T follicular helper cell (primary cell): Measurements from ENCODE around the gene SYNPR.

ENCODE experiments used
- DNase-seq: peaks from one replicate; pipeline ENCODE4 v3.0.0-alpha.2; 2020; ENCODE audit warnings: low read depth

Gene SYNPR

DNA sequence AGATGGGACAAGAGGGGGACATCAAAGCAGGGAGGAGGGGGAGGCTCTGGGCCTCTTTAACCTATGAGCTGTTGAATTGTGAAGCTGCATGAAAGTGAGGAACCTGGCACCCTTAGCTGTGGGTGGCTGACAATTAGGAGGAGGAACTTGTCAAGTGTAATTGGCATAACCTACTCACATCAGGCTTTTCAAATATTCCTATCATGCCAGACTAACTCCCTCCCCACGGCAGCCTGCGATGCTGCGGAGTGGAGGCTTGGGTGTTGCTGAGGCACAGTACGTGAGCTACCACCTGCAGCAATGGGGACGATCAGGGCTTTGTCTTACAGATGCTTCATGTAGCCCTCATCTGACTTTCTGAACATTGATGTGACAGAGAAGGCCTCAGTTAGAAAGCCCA, 193.7 kb downstream of the SYNPR start:
- DNase-seq = no peak

DNA sequence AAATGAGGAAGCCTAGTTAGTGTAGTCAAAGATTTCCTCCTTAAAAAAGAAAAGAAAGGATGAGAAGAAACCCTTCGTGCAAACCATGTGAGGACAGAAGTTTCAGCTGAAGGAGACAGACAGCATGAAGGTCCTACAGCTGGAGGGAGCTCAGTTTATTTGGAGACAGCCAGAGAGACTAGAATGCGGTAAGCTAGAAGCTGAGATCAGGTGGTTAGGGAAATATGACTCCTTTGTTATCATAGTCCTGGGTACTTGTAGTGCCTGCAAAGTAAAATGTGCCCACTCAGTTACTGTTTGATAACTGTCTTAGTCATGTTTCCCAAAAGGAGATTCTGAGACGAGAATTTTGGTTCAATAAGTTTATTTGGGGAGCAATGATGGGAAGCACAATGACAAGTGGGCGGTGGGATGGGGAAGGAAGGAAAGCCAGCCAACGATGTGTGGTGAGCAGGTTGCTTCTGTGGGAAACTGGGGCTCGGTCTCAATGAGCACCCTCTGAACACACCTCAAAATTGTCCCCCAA, 195.6 kb downstream of the SYNPR start:
- no peak for DNase-seq

DNA sequence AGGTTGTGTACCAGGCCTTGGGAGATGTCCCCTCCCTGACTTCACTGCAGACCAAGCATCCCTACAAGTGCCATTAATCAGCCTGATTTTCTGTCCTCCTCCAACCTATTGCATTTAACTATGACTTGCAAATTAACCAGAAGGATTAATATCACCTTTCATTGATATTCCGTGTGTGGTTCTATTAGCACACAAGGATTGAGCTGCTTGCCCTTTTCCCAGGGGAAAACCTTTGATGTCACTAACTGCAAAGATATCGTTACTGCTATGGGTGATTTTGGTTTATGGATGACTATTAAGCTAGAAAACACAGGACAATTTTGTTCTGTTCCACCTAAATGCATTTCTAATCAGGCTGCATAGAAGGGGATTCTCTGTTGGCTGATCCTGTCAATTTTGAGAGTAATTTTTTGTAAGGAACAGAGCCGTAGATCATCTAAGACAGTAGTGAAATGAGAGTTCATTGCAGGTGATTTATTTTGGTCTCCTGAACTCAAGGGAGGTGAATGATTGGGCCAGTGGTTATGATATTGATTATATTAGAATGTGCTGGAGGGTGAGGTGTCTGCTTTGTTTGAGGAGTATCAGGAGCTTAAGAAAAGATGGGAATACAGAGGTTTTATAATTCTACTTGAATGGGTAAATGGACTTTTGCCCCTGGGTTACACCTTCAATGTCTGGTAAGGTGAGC, 196.9 kb downstream of the SYNPR start:
- DNase-seq = no peak

DNA sequence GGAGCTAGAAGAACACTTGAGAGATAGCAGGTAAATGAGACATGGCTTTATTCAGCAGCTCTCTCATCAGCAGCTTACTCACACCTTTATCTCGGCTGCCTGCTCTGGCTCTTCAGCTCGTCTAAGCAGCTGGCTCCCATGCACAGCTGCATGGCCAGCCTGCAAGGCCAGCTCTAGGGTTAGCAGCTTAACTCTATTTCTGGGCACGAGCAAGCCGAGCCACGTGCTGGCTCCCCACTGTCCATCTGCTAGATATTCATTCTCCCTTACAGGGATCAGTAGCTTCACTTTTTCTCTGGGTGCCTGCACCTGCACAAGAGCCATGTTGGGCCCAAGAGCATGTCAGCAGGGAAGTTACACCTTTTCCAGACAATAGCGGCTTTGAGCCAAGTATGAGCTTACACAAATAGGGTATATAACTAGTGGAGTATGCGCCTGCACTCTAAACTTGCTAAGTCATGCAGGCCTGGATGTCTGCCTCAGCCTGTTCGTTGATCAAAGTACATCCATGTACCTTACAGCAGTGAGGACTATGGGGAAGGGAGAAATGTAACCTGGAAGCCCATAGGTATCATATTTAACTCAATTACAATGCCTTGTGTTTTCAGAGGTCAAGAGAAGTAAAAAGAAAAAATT, 199.5 kb downstream of the SYNPR start:
- no peak for DNase-seq

DNA sequence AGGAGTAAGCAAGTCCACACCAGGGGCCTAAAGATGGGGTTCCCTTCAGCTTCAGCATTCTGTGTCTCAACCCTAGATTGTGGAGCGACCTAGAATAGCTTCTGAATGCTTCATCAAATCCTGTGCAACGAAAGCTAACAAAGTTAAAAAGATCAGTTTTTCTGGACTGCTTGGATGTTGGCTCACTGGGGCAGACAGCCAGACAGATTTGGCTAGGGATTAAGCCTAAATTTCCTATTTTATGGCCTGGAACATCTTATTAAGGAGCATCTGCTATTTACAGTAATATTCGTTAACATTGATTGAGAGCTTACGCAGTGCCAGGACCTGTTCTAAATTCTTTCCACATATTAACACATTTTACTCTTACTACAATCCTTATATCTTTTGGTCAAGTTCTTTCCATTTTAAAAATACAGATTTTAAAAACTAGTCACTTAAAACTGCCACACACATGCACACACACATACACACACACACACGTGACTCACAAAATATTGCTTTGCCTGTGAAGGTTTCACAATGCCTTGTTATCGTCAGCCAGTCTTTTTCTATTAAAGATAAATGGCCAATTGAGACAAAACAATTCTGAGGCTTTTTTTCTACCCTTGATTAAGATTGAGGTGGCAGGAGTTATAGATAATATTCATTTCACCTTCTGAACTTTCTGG, 201.0 kb downstream of the SYNPR start:
- DNase-seq = no peak

DNA sequence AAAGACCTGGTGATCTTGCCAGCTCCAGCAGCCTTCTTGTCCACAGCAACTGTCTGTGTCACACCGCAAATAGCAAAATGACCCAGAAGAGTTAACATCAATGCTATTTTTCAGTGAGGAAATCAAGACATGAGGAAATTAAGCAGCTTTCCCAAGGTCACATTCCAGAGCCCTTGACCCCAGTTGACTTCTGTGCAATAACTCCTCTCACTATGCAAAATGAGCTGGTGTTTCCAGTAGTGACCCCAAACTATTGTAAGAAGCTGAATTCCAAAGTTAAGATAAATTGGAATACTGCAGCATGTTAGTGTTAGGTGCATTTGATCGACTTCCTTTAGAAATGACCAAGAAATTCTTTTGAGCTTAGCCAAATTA, 201.5 kb downstream of the SYNPR start:
- no peak for DNase-seq

DNA sequence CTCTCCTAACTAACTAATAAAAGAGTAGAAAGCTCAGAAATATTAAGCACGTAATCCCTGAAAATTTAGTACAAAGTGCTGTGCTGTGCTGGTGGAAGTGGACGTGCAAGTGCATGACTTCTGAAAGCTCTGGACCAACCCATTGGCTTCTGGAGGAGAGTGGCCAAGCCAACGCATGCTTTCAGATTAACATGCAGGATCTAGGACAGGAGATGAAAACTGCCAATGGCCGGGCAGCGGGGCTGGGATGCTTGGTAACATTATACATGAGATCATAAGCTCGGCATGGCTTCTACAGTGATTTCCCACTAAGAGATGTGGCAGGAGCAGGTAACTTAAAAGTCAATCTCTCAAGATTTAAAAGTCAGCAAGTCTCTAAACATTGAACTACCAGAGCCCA, 203.5 kb downstream of the SYNPR start:
- no peak for DNase-seq

DNA sequence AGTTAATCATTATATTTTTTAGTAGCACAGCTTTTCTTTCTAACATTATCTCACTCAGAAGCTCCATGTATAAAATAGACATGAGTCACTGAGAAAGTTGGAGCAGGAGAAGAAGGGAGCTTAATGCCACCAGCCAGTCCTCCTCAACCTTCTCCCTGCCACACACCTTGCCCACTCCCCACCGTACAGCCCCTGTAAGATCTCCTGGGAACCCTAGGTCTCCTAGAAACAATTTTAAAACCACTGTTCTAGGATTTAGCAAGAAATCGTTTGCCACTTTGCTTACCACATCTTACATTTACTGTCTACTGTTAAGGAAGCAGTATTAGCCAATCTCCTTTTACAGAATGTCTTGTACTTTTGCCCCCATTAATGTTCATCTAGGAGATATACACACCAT, 204.2 kb downstream of the SYNPR start:
- no peak for DNase-seq

DNA sequence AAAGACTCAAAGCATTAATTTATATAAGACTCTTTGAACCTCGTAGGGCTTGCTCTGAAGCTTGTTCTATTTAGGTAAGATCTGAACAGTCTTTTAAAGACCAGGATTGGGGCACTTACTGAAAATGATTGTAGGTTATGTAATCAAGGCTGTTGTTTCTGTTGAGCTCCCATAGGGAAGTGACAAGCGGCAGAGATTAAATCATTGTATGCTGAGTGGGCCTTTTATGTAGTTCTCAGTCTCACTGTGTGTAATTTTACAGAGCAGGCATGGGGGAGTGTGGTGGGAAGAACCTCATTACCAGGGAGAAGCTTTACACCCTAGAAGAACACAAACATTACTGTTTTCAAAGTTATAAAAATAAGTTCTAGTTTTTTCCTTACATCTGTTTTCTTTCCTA, 214.4 kb downstream of the SYNPR start:
- no peak for DNase-seq

DNA sequence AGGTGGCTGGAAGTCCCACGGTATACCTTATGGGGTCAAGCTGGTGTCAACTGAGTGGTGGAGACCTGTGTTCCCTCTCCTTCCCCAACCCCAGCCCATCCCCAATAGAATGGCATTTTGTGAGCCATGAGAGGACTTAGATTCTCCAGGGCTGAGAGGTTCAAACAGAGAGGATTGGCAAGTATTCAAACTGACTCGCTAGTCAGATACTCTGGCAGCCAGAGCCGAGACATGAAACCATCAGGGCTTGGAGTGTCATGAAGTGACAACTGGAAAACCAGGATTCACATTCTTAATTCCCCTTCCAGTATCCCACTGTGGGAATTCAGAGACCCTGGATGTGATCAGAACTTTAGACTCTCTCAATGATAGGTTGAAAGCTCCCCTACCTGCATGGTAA, 215.0 kb downstream of the SYNPR start:
- DNase-seq = no peak

DNA sequence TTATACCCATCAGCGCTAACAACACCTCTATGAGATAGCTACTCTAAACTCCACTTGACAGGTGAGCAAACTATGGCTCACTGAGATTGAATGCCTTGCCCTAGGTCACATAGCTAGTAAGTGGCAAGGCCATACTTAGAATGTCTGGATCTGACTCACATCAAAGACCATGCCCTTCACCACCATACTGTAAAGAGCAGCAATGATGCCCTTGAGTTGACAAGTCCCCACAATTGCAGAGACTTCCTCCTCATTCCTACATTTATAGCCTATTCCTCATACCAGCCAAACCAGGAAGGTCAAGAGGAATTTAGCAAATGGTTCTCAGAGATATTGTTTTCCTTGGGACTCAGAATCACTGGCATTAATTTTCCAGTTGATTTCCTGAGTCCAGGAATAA, 216.5 kb downstream of the SYNPR start:
- no peak for DNase-seq

DNA sequence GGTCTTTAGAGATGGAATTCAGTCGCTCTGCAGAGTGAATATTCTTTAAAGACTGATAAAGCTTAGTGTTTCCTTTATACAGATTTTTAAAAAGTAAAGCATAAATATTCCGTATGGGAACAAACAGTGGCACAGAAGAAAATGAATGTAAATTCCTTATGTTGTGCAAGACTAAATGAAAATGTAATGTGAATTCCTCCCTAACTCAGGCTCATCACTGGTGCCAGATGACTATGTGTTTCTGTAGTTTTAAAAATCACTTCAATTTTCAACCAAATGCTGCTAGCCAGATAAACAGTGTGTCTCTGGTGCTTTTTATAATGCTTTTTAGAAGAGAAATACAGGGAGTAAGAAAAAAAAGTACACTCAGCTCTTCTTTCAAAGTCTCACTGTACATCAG, 219.5 kb downstream of the SYNPR start:
- no peak for DNase-seq

DNA sequence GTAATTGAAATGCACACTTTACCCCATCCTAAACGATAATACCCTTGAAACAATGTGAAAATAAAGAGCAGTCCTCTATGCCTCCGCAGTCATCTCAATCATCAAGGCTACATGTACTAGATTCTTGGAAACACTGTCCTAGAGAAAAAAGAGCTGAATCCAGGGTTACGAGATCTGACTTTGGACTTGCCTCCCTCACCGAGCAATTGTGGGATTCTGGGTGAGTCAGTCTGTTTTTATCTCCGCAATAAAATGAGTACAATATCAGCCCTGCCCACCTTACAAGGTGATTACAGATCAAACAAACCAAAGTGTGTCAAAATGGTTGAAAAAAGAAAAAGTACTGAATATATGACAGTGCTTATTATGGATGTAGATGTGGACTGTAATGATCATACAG, 222.1 kb downstream of the SYNPR start:
- no peak for DNase-seq

DNA sequence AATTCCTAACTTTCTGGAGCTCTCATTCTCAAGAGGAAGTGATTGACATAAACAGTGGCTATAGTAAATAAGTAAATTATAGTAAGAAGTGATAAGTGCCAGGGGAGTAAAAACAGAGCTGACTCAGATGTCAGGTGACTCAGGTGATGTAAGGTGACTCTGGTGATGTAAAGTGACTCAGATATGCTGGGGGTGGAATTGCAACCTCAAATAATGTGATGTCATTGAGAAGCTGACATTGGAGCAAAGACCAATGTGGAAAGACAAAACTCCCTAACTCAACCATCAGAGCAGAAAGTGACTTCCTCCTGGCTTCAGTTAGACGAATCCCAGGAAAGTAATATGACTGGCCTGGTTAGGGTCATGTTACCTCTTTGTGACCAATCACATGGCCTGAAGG, 230.2 kb downstream of the SYNPR start:
- DNase-seq = no peak

DNA sequence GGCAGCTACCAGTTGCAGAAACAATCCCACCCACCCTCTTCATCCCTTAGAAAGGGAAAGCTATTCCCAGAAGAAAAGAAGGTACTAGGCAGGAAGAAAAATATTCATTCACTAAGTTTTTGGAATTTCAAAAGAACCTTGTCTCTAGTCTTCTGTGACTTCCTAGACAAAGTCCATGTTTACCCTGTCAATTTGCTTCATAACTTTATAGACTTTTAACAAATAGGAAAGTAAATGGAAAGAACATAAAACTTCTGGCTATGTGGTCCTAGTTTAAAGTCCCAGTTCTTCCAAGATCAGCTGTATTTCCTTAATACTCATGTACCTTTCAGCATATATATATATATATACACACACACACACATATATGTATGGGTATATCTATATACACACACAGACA, 230.7 kb downstream of the SYNPR start:
- no peak for DNase-seq

DNA sequence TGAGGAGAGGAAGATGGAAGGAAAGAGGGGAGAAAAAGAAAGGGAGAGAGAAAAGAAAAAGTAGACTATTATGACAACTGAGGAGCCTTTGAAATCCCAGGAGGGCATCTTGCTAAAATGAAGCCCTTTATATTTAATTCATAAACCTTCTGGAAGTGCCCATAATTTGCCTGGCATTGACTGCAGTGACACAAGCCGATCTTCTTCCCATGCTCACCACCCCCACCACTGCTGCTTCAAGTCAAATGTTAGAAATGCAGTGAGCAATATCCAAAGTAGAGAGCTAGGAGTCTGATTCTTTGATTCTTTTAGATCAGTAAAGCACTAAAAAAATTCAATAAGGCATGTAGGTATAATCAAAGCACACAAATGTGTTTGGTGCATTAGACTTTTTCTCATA, 235.7 kb downstream of the SYNPR start:
- DNase-seq = no peak

DNA sequence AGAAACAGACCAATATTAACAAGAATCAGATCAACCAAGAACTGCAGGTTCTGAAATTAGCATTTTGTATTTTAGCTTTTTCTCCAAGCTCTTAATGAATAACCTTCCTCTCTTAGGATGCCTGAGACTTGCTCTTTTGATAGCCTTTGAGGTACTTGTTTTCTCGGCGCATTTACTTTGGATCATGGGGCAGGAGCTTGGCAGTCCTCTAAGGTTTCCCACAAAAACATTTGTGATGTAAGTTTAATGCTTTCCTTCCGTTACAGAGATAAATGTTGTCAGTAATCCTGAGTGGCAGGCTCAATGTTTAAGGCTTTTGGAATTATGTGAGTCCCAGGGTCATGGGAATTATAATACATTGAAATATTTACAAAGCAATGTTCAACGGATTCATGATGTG, 236.6 kb downstream of the SYNPR start:
- no peak for DNase-seq

DNA sequence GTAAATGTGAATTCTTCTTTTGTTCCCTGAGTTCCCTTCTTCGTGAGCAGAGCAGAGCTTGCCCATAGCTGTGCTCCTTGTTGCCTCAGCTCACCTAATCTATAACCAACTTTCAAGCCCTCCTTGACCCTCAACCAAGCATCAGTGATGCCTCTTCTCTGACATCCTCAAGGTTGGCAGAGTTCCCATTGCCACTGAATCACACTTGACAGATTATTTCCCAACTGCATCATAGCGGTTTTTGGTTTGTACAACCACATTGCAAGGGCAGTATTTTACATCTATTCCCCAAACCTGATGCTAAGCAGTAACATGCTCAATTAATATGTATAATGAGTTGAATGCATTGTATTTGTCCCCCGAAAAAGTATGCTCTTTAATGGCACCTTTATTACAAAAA, 241.3 kb downstream of the SYNPR start:
- DNase-seq = no peak

DNA sequence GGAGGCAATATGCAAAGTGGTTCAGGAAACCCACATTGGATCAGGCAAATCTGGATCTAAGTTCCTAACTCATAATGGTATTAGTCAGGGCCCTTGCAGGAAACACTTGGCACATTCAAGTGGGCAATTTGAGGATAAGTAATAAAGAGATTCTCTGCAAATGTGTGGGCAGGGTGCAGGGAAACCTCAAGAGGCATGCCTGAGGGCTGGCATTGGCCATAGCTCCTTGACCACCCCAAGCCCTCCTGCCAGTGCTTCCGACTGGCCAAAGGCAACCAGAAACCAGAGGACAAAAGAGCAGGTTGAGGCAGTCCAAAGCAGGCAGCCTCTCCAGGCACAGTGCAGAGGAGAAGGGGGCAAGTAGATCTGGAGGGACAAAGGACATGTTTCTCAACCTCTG, 243.5 kb downstream of the SYNPR start:
- no peak for DNase-seq

DNA sequence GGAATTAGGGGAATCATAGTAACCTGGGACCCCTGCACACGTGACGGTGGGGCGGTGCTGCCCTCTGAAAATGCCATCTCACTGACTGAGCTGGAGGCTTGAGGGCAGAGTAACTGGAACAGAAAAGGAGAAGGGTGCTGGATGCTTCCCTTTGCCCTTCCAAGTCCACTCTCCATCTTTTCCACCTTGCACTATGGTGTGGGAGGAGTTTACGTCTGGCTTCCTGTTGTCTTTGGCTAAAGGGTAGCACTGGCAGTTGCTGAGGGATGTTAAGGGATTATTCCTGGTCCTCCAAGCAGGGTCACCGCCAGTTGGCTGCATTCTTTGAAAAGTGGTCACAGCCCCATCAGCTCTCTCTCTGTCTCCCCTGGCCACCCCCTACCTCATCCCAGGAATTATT, 245.0 kb downstream of the SYNPR start:
- DNase-seq = no peak

DNA sequence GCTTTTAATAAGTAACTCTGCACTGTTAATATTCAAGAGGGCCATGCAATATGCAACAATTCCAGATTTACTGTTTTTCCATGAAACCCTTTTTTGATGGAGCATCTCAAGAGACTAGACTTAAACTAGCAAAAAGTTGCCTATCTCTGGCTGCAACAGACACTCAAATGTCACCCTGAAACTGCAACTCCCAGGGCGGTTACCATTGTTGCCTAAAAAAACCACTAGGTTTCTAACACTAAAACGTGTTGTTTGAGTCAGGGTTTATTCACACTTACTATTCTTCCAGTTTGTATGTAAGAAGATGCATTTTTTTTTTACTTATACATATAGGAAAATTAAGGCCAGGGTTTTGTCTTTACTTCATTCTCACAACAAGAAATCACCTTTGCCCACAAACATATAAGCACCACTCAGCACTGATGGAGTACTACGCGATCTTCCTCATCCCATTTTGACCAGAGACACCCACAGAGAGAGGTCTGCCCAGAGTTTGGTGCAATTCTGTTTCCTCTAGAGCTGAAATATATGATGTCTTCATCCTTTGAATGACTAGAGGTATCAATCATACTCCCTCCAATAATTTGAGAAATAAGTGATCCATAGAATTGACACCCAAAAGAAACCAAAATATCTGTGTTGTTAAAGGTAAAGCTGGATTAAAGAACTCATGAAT, 250.4 kb downstream of the SYNPR start:
- no peak for DNase-seq

DNA sequence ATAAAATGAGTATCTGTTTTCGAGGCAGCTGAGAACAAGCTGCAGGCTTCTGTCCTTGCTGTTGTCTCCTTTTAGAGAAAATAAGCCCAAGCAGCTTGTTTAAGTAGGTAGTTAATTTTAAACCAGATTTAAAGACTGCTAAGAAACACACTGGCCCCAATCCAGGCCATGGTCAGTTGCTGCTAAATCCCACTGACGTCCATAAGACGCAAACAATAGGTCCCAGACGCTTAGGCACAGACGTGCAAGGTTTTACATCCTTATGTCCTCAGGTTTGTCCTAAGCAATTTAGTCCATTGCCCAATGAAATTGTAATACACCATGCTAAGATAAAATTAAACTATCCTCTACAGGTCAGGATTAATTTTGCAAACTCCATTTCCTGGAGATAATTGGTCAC, 254.4 kb downstream of the SYNPR start:
- DNase-seq = no peak

DNA sequence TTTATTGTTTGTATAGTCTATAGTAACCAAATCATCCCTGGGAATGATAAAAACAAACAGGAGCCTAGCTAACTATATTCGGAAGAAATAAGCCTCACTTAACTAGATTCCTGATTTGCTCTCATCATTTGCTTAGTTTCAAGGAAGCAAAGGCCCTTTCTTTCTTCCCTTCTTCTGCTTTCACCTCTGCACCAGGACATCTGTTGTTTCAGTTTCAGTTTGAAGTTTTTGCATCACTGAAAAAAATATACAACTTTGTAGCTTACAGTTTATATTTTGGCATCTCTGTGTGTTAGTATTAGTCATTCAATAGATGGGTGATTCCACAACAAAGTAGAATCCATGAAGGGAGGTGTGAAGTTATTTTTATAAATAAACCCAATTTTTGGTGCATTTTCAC, 260.8 kb downstream of the SYNPR start:
- DNase-seq = no peak
